NCI-H748 treated with DMSO at 0.1 percent for 48 hours (cell line): ENCODE data around the gene NAB2.
"Not testable (repeated sequence)": the region's sequence is repeated elsewhere in the genome, so short reads cannot be mapped to it uniquely, and the experiment has no call there.

Experiments used
- DNase-seq: peaks from one replicate; lab custom pipeline; 2025; lab: John Stamatoyannopoulos, UW

The NAB2 gene, protein sequence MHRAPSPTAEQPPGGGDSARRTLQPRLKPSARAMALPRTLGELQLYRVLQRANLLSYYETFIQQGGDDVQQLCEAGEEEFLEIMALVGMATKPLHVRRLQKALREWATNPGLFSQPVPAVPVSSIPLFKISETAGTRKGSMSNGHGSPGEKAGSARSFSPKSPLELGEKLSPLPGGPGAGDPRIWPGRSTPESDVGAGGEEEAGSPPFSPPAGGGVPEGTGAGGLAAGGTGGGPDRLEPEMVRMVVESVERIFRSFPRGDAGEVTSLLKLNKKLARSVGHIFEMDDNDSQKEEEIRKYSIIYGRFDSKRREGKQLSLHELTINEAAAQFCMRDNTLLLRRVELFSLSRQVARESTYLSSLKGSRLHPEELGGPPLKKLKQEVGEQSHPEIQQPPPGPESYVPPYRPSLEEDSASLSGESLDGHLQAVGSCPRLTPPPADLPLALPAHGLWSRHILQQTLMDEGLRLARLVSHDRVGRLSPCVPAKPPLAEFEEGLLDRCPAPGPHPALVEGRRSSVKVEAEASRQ

GRCh38 chr12:57088354-57089270, at the start of gene NAB2:
Gene NAB2 (plus strand): TSS chr12:57089114. CDS start chr12:57089272, 158 bp downstream.
- DNase-seq = peak; percentile 65

- DNase-seq = no peak
These were observed 48.7 kb upstream of the NAB2 start for GRCh38 chr12:57040211-57040610.

- DNase-seq = no peak
These were observed 48.2 kb upstream of the NAB2 start for GRCh38 chr12:57040750-57041149.

DNA sequence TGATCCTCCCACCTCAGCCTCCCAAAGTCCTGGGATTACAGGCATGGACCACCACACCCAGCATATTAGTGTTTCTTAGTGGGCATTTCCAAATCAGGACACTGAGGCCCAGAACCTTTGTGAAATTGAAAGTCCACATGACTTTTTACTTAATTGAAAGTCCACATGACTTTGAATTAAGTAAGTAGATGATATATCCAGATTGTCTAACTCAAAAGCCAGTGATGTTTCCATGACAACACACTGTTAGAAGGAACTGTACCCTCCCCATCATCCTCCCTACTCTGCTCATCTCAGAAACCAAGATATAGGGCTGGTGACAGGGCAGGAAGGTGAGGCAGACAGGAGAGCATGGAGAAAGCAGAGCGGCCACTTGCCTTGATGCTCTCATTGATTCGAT, 46.2 kb upstream of the NAB2 start:
- no peak for DNase-seq

DNA sequence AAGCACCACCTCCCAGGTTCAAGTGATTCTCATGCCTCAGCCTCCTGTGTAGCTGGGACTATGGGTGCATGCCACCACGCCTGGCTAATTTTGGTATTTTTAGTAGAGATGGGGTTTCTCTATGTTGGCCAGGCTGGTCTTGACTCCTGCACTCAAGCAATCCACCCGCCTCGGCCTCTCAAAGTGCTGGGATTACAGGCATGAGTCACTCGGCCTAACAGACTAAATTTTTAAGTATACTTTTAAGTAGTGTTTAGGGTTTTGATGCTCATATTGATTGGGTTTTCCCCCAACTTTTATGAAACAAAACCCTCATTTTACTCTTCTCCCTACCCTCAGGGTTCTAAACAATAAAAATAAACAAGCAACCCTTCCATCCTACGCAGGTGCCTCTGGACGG, 44.4 kb upstream of the NAB2 start:
- no peak for DNase-seq

GRCh38 chr12:57044889-57045288, 44.0 kb upstream of the NAB2 start:
- no peak for DNase-seq

DNA sequence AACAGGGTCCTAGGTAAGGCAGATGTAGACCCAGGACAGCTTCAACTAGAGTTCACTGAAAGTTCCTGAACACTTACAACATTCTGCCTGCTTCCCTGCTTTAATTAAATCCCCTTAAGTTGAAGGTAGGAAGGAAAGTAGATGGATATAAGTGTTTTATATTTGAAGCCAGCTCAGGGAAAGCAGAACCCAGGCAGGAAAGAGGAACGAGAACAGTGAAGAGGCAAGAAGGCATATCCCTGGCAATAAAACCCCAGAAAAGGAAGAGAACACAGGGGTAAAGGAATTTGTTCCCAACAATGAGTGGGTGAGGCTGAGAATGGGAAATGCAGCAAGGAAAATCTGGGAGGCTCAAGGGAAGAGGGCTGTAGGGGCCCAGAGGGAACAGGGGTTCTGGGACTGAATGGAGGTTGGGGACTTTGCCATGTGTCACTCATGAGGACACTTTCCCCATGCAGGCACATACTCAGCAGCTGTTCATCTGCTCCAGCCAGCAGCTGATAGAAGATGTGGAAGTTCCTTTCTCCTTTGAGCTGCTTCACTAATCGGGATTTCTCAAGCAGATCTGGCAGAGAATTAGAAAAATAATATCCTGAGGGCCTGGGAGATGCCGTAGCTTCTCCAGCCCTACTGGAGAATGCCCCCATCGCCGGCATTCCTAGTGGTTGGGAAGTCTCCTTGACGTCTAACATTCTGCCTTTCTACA, 42.7 kb upstream of the NAB2 start:
- no peak for DNase-seq

- DNase-seq = no peak
These were observed 41.7 kb upstream of the NAB2 start for GRCh38 chr12:57046947-57047890.

- no peak for DNase-seq
These were observed 40.9 kb upstream of the NAB2 start for GRCh38 chr12:57047981-57048380.

DNA sequence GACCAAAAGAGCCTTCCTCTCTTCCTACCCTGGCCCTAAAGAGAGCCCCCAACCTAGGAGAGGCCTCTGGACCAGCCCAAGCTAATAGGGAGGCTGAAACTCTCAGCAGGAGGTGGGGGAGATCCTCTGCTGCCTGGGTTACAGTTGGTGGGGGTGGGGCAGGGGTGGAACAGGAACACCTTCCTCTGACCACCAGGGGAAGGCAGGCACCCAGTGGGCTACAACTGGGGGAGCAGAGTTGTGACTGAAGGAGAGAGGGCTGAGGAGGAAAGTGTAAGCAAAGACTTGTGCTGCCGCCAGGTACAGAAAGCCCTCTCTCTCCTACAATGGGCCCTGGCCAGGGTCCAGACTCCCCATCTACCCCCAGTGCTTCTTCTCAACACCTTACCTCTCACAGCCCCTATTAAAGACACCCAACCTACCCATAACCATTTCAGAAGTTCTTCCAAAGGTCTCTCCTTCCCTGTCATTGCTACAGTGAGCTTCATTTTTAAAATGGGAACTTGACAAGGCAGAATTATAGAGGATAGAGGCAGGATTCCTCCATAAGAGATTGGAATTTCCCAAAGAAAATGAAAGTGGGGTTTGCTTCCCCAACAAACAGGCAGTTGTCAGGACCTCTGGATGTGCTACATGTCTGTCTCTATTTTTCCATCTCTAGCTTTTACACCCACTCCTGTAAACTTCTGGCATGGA, 40.3 kb upstream of the NAB2 start:
- DNase-seq = no peak

- no peak for DNase-seq
These were observed 39.8 kb upstream of the NAB2 start for GRCh38 chr12:57049119-57049446.

DNA sequence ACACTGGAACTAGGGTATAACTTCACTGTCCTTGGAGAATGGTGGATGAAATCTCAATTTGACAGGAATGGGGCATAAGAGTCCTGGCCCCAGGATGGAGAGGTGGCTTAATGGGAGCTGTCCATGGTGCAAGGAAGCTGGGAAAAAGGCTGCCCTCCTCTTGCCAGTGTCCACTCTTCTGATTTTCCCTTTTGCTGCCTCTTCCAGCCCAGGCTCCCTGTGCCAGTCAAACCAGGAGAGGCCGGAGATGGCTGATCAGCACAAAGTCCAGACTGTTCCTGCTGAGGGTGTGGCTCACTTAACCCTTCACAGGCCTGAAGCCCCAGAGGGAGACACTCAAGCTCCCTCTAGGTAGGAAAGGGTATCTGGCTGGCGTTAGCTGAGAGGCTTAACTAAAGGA, 39.0 kb upstream of the NAB2 start, which contains the start of gene MYO1A:
TSS of gene MYO1A (minus strand) at position 240 of the 400 bp plus-strand sequence. CDS start 1,806 bp downstream, outside the sequence.
- DNase-seq = no peak

DNA sequence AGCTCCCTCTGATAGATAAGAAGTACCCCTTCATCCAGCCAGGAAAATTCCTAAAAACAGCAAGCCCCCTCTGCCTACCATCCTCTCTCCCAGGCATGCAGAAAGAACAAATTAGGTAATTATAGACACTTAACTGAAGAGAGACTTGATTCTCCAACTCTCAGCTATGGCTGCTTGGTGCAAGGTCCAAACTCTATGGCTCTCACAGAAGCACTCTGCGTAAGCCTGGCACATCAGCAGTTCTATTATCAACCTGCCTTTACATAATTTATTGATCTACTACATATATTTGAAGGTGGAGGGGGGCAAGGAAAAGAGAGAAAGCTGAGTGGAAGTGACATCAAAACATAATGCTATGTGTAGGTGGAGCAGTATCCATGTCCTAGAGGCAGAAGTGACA, 37.9 kb upstream of the NAB2 start:
- DNase-seq = no peak

DNA sequence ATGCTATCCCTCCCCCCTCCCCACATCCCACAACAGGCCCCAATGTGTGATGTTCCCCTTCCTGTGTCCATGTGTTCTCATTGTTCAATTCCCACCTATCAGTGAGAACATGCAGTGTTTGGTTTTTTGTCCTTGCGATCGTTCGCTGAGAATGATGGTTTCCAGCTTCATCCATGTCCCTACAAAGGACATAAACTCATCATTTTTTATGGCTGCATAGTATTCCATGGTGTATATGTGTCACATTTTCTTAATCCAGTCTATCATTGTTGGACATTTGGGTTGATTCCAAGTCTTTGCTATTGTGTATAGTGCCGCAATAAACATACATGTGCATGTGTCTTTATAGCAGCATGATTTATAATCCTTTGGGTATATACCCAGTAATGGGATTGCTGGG, 35.8 kb upstream of the NAB2 start:
- DNase-seq = not testable (repeated sequence)

DNA sequence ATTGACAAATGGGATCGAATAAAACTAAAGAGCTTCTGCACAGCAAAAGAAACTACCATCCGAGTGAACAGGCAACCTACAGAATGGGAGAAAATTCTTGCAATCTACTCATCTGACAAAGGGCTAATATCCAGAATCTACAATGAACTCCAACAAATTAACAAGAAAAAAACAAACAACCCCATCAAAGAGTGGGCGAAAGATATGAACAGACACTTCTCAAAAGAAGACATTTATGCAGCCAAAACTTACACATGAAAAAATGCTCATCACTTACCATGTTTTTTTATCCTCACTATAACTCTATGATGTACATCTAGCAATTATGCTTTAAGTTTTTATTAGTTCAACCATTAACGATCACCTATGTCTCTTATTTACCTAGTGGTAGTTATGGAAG, 35.0 kb upstream of the NAB2 start:
- not testable (repeated sequence) for DNase-seq

DNA sequence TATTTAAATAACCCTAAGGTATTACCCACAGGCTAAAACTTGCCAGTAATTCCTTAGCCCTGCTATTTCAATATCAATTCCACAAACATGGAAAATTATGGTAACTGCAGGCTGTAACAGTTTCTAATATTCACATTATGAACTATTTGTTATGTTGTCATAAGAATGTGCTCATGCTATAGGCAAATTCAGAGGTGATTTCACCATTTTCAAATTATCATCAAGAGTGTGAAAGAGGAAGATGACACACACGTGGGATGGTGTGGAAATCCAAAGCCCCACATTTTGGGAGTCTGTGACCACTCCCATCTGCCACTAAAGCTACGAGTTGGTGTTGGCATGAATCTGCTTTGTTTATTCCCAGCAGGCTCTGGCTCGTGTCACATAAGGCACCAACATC, 33.1 kb upstream of the NAB2 start:
- no peak for DNase-seq

DNA sequence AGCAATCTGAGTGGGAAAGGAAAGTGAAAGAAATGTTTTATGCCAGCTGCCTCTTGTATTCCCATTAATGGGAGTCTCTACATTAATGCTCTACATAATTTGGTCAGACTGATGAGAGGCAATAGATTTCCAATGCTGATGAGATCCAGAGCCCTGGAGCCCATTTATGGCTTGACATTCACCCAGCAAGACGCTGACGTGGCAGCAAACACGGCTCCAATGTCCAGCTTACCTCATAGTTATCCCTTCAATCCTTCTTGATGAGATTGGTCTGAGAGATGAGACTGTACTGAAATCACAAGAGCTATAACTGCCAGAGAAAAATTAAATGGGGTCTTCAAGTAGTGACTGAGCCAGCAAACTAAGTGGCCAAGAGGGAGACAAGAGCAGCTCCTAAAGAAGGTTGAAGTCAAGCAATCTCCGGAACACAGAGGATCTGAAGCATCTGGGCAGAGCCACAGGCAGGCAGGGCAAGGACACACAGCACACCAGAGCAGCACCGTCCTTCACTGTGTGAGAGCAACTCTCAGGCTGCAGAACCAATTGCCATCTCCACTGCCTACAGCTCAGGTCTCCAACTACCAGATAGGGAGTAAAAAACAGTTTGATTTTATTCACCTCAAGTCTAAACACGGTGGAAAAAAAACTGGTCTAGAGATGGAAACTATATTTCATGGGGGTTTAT, 31.7 kb upstream of the NAB2 start:
- DNase-seq = no peak

GRCh38 chr12:57058454-57058853, 30.5 kb upstream of the NAB2 start:
- no peak for DNase-seq

DNA sequence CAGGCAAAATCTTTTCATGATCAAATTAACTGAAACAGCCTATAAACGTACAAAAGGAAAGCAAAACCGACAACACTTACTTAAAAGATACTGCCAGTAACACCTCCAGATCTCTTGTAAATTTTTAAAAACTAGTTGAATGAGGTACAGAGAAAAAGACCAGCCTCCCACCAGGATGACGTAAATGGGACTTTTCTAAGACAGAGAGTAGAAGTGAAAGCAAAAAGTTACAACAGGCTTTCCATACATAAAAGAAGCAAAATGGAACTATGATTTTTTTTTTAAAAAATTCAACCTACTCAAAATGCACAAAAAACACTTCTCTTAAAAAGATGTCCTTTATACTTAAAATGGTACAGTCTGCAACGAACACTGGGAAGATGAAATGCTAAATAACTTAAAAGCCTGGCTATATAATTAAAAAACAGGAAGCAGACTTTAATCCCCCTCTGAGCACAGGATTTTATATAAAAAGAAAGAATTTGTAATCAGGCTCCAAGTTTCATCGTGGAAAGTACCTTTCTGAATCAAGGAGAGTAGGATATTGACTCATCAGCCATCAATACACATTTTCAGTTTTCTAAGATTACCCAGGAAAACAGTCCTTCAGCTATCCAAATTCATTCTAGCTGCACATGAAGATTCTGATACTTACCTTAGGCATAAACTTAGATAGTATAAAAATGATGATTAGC, 24.8 kb upstream of the NAB2 start:
- no peak for DNase-seq
